ENCODE results near the gene TBL1X.

Gene TBL1X

GRCh38 chrX:9619133-9619532 lies 154.3 kb downstream of the TBL1X start:
- no peak for DNase-seq (ENCODE audit: low spot score)

- DNase-seq (ENCODE audit: low spot score), result no peak
These were observed 154.7 kb downstream of the TBL1X start for GRCh38 chrX:9619581-9619980.

- DNase-seq (ENCODE audit: low spot score), result no peak
These were observed 157.3 kb downstream of the TBL1X start for GRCh38 chrX:9622128-9622527.

- no peak for DNase-seq (ENCODE audit: low spot score)
These were observed 161.5 kb downstream of the TBL1X start for GRCh38 chrX:9626379-9626778.

- DNase-seq (ENCODE audit: low spot score), result no peak
These were observed 163.1 kb downstream of the TBL1X start for GRCh38 chrX:9627922-9628321.

GRCh38 chrX:9628779-9629493 lies 164.1 kb downstream of the TBL1X start:
- no peak for DNase-seq (ENCODE audit: low spot score)

- no peak for DNase-seq (ENCODE audit: low spot score)
These were observed 169.7 kb downstream of the TBL1X start for GRCh38 chrX:9634551-9634950.

- no peak for DNase-seq (ENCODE audit: low spot score)
These were observed 170.5 kb downstream of the TBL1X start for GRCh38 chrX:9635368-9635767.

GRCh38 chrX:9635803-9636202 lies 170.9 kb downstream of the TBL1X start:
- no peak for DNase-seq (ENCODE audit: low spot score)

GRCh38 chrX:9638871-9639270 lies 174.0 kb downstream of the TBL1X start:
- DNase-seq (ENCODE audit: low spot score), result no peak

- no peak for DNase-seq (ENCODE audit: low spot score)
These were observed 177.6 kb downstream of the TBL1X start for GRCh38 chrX:9642270-9642995.

GRCh38 chrX:9643807-9644206 lies 178.9 kb downstream of the TBL1X start:
- no peak for DNase-seq (ENCODE audit: low spot score)

- DNase-seq (ENCODE audit: low spot score), result no peak
These were observed 179.5 kb downstream of the TBL1X start for GRCh38 chrX:9644335-9644734.

- DNase-seq (ENCODE audit: low spot score), result no peak
These were observed 181.8 kb downstream of the TBL1X start for GRCh38 chrX:9646471-9647224.

GRCh38 chrX:9647431-9647830 lies 182.6 kb downstream of the TBL1X start:
- no peak for DNase-seq (ENCODE audit: low spot score)

- no peak for DNase-seq (ENCODE audit: low spot score)
These were observed 185.2 kb downstream of the TBL1X start for GRCh38 chrX:9650091-9650490.

GRCh38 chrX:9651737-9652136 lies 186.9 kb downstream of the TBL1X start:
- no peak for DNase-seq (ENCODE audit: low spot score)

GRCh38 chrX:9654929-9655328 lies 190.1 kb downstream of the TBL1X start:
- no peak for DNase-seq (ENCODE audit: low spot score)

- no peak for DNase-seq (ENCODE audit: low spot score)
These were observed 191.4 kb downstream of the TBL1X start for GRCh38 chrX:9656277-9656676.

- no peak for DNase-seq (ENCODE audit: low spot score)
These were observed 192.0 kb downstream of the TBL1X start for GRCh38 chrX:9656871-9657270.

GRCh38 chrX:9657590-9658256 lies 192.9 kb downstream of the TBL1X start:
- DNase-seq (ENCODE audit: low spot score), result no peak

- no peak for DNase-seq (ENCODE audit: low spot score)
These were observed 193.6 kb downstream of the TBL1X start for GRCh38 chrX:9658409-9658808.

Data from SK-N-DZ (cell line).